K562 (cell line): ENCODE data around the gene HBEGF. TPM values are rescaled to one million over a fixed set of nuclear protein-coding genes. Genes with fewer than 3 reads are reported as not detected.

ENCODE experiments used
- ARID3A ChIP-seq: IDR thresholded peaks from 2 replicates; pipeline ENCODE4 v1.6.1; 2012; ENCODE audit warnings: low read depth, low read length, improper control_type of control experiment, borderline replicate concordance
- CCAR2 ChIP-seq: fragments of 200-400 bp; formaldehyde crosslinking; IDR thresholded peaks from 2 replicates; pipeline ENCODE4 v1.6.1; 2017; ENCODE audit warnings: mild to moderate bottlenecking, low read depth, low read length
- CEBPB ChIP-seq: fragments of 450-650 bp; IDR thresholded peaks from 2 replicates; pipeline ENCODE4 v1.6.1; 2016; ENCODE audit warnings: missing genetic modification characterization, missing compliant biosample characterization
- DNMT1 ChIP-seq: fragments of 450-650 bp; IDR thresholded peaks from 2 replicates; pipeline ENCODE4 v1.6.1; 2016; ENCODE audit warnings: antibody characterized with exemption, mild to moderate bottlenecking
- ELK1 ChIP-seq: sonication (generic); formaldehyde crosslinking; IDR thresholded peaks from 2 replicates; pipeline ENCODE4 v1.8.1; 2022; ENCODE audit warnings: missing genetic modification reagents
- FOXP1 ChIP-seq: sonication (generic); formaldehyde crosslinking; IDR thresholded peaks from 2 replicates; pipeline ENCODE4 v1.8.0; 2022; ENCODE audit warnings: mild to moderate bottlenecking, missing genetic modification reagents
- KAT8 ChIP-seq: fragments of 450-650 bp; IDR thresholded peaks from 2 replicates; pipeline ENCODE4 v1.6.1; 2016; ENCODE audit warnings: low read depth, mild to moderate bottlenecking
- PTTG1 ChIP-seq: fragments of 450-650 bp; IDR thresholded peaks from 2 replicates; pipeline ENCODE4 v1.6.1; 2016; ENCODE audit warnings: low read depth, mild to moderate bottlenecking, missing genetic modification characterization, missing compliant biosample characterization
- RFX7 ChIP-seq: fragments of 250-450 bp; sonication (Bioruptor Pico); IDR thresholded peaks from 2 replicates; pipeline ENCODE4 v1.5.1; 2021; ENCODE audit warnings: mild to moderate bottlenecking
- TAF1 ChIP-seq: IDR thresholded peaks from 2 replicates; pipeline ENCODE4 v1.6.1; 2011; ENCODE audit warnings: mild to moderate bottlenecking, low read length, moderate library complexity; ENCODE audit not compliant: insufficient read depth, control insufficient read depth, severe bottlenecking; ENCODE audit errors: extremely low read depth
- TFAM ChIP-seq: fragments of 250-450 bp; sonication (Bioruptor Pico); conservative IDR thresholded peaks from 2 replicates; pipeline ENCODE4 v1.5.0; 2021; ENCODE audit warnings: mild to moderate bottlenecking, moderate library complexity
- TFE3 ChIP-seq: fragments of 450-650 bp; formaldehyde crosslinking; IDR thresholded peaks from 2 replicates; pipeline ENCODE4 v1.4.0; 2020; ENCODE audit warnings: mild to moderate bottlenecking, mixed read lengths
- ZNF184 ChIP-seq: sonication (generic); formaldehyde crosslinking; IDR thresholded peaks from 2 replicates; pipeline ENCODE4 v1.5.0; 2020; ENCODE audit warnings: missing genetic modification reagents
- ZNF311 ChIP-seq: fragments of 250-450 bp; sonication (Bioruptor Pico); IDR thresholded peaks from 2 replicates; pipeline ENCODE4 v1.4.0; 2020; ENCODE audit warnings: mild to moderate bottlenecking, moderate library complexity
- ZNF717 ChIP-seq: fragments of 250-450 bp; sonication (Bioruptor Pico); IDR thresholded peaks from 2 replicates; pipeline ENCODE4 v1.5.0; 2021
- polyA plus RNA-seq, 8 experiments: library from polyadenylated mRNA; depleted of rRNA in 4 of 8; stranded (reverse) in 5 of 8; unstranded in 3 of 8; fragments of >200 nt; fragmentation: Nextera tagmentation in 2 of 8; fragmentation: Illumina TruSeq in 1 of 8; extraction: Ambion mirVana in 2 of 8; extraction: Trizol in 1 of 8; gene quantifications; 2 replicates each; pipeline versions ENCODE4 v1.2.1 to v1.2.3, GENCODE V29; 2011 to 2014; ENCODE audit warnings: inconsistent platforms in 1 of 8, missing spikeins in 1 of 8
- total RNA-seq, 7 experiments: library from RNA; depleted of rRNA in 6 of 7; stranded (reverse); fragments of >200 nt in 6 of 7; fragmentation: Illumina TruSeq in 2 of 7; extraction: Trizol in 2 of 7; gene quantifications; 2 replicates each; pipeline versions ENCODE4 v1.2.1 to v1.2.3, GENCODE V29; 2011 to 2021; ENCODE audit warnings: low replicate concordance in 1 of 7
- TF ChIP-seq, protein P1 (sequence below): sonication (generic); formaldehyde crosslinking; IDR thresholded peaks from 2 replicates; pipeline ENCODE4 v1.8.0; 2022; ENCODE audit warnings: mild to moderate bottlenecking, missing genetic modification reagents
- TF ChIP-seq, protein P2 (sequence below): fragments of 450-650 bp; conservative IDR thresholded peaks from 2 replicates; pipeline ENCODE4 v1.6.1; 2016; ENCODE audit warnings: missing genetic modification characterization, low read depth, mild to moderate bottlenecking, missing compliant biosample characterization, moderate library complexity
- TF ChIP-seq, protein P3 (sequence below), 2 experiments: fragments of 450-650 bp in 1 of 2; sonication (generic) in 1 of 2; formaldehyde crosslinking in 1 of 2; IDR thresholded peaks in 1 of 2; conservative IDR thresholded peaks in 1 of 2; 2 replicates each; pipeline versions ENCODE4 v1.6.1 to v1.8.1; 2016 to 2023; ENCODE audit warnings: mild to moderate bottlenecking in 2 of 2, moderate library complexity in 2 of 2, inconsistent platforms in 1 of 2, missing genetic modification reagents in 1 of 2

Gene HBEGF
- total and polyA plus RNA-seq, 9 of the 15 experiments (the other 6 are each of a cell fraction or from before 2014, with no cell fraction given) = 0.11 to 1.1 (median 0.60) TPM

- no peak for TF ChIP-seq KAT8
- TF ChIP-seq, protein P1, sequence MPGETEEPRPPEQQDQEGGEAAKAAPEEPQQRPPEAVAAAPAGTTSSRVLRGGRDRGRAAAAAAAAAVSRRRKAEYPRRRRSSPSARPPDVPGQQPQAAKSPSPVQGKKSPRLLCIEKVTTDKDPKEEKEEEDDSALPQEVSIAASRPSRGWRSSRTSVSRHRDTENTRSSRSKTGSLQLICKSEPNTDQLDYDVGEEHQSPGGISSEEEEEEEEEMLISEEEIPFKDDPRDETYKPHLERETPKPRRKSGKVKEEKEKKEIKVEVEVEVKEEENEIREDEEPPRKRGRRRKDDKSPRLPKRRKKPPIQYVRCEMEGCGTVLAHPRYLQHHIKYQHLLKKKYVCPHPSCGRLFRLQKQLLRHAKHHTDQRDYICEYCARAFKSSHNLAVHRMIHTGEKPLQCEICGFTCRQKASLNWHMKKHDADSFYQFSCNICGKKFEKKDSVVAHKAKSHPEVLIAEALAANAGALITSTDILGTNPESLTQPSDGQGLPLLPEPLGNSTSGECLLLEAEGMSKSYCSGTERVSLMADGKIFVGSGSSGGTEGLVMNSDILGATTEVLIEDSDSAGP = no peak
- TF ChIP-seq, protein P2, sequence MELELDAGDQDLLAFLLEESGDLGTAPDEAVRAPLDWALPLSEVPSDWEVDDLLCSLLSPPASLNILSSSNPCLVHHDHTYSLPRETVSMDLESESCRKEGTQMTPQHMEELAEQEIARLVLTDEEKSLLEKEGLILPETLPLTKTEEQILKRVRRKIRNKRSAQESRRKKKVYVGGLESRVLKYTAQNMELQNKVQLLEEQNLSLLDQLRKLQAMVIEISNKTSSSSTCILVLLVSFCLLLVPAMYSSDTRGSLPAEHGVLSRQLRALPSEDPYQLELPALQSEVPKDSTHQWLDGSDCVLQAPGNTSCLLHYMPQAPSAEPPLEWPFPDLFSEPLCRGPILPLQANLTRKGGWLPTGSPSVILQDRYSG (tag) = no peak
- no peak for TF ChIP-seq PTTG1 (tag)
- TF ChIP-seq CCAR2 = no peak
- no peak for TF ChIP-seq ELK1
- no peak for TF ChIP-seq FOXP1
- peak; percentile 93 for TF ChIP-seq TAF1
- TF ChIP-seq ZNF311 (CRISPR knock-in tag) = no peak
- TF ChIP-seq DNMT1 = no peak
- no peak for TF ChIP-seq ZNF717
- TF ChIP-seq ZNF184 = no peak
- TF ChIP-seq, protein P3, sequence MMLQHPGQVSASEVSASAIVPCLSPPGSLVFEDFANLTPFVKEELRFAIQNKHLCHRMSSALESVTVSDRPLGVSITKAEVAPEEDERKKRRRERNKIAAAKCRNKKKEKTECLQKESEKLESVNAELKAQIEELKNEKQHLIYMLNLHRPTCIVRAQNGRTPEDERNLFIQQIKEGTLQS (IDR thresholded peaks at IDR 0.05) = no peak
- TF ChIP-seq, protein P3 (CRISPR knock-in tag; conservative IDR thresholded peaks at IDR 0.05) = peak; percentile 69; the same call in 1 of the 2 replicates
- TF ChIP-seq TFE3 (CRISPR knock-in tag) = no peak
- no peak for TF ChIP-seq CEBPB (tag)
- TF ChIP-seq TFAM (CRISPR knock-in tag) = no peak
- no peak for TF ChIP-seq ARID3A
- no peak for TF ChIP-seq RFX7 (CRISPR knock-in tag)
Observed at GRCh38 chr5:140302786-140303639, 43.4 kb downstream of the HBEGF start, which contains the start of gene PFDN1 (continued).
